Transverse colon (tissue), 4 donors: ENCODE measurements around the gene WDFY2. TPM values are rescaled to one million over a fixed set of nuclear protein-coding genes. Genes with fewer than 3 reads are reported as not detected.

ENCODE experiments used
- DNase-seq: peaks from one replicate; pipeline ENCODE4 v3.0.0-alpha.2; 2019
- H3K27ac ChIP-seq, 4 donors: fragments of 200-600 bp; sonication (generic); 2 replicates each; pipeline ENCODE4 v1.5.1; 2016 to 2018; ENCODE audit warnings: inconsistent platforms in 4 of 4
- H3K27me3 ChIP-seq: fragments of 200-600 bp; sonication (generic); 2 replicates; pipeline ENCODE4 v1.5.1; 2017; ENCODE audit warnings: inconsistent platforms
- H3K36me3 ChIP-seq, 4 donors: fragments of 200-600 bp; sonication (generic); 2 replicates each; pipeline ENCODE4 v1.5.1; 2017 to 2019; ENCODE audit warnings: inconsistent platforms in 4 of 4
- H3K4me1 ChIP-seq, 4 donors: fragments of 200-600 bp; sonication (generic); 2 replicates each; pipeline ENCODE4 v1.5.1; 2017 to 2020; ENCODE audit warnings: inconsistent platforms in 4 of 4
- H3K4me3 ChIP-seq, 4 donors: fragments of 200-600 bp; sonication (generic); 1 replicate in 1 of 4; 2 replicates in 3 of 4; pipeline versions ENCODE4 v1.5.1 to v1.6.1; 2017 to 2019; ENCODE audit warnings: inconsistent platforms in 4 of 4
- H3K9me3 ChIP-seq, 2 donors: fragments of 200-600 bp; sonication (generic); 2 replicates each; pipeline ENCODE4 v1.5.1; 2017 to 2019; ENCODE audit warnings: inconsistent platforms in 2 of 2
- CTCF ChIP-seq, 5 experiments: fragments of 200-600 bp in 3 of 5; fragments of 450-650 bp in 2 of 5; sonication (generic) in 3 of 5; IDR thresholded peaks; 1 replicate in 2 of 5; 2 replicates in 3 of 5; pipeline ENCODE4 v1.5.1; 2016 to 2017; ENCODE audit warnings: antibody characterized with exemption in 5 of 5, inconsistent platforms in 3 of 5, mild to moderate bottlenecking in 2 of 5, moderate library complexity in 1 of 5
- EP300 ChIP-seq: sonication (generic); formaldehyde crosslinking; IDR thresholded peaks from one replicate; pipeline ENCODE4 v1.6.1; 2017; ENCODE audit warnings: antibody characterized with exemption, low read depth
- POLR2A ChIP-seq: fragments of 450-650 bp; IDR thresholded peaks from one replicate; pipeline ENCODE4 v1.6.1; 2016; ENCODE audit warnings: antibody characterized with exemption, mild to moderate bottlenecking, moderate library complexity
- POLR2AphosphoS5 ChIP-seq, 3 donors: sonication (generic); formaldehyde crosslinking; IDR thresholded peaks; one replicate each; pipeline ENCODE4 v1.6.1; 2016; ENCODE audit warnings: antibody characterized with exemption in 3 of 3
- whole genome bisulfite sequencing, 2 donors: methylation state at CpG; one replicate each; pipeline ENCODE4 v1.1.5; 2018; ENCODE audit warnings: low coverage in 1 of 2; 5-methylcytosine and 5-hydroxymethylcytosine counted together
- in situ Hi-C, 4 donors: fragments of 200-750 bp; cut with MboI; loops; one replicate each; pipeline versions ENCODE4 v1.15.0 to v1.15.1; 2017; ENCODE audit warnings: low sequenced_read_pairs in 3 of 4, low pct_ligation_motif_present in 1 of 4, low pct_unique_long_range_greater_than_20kb in 1 of 4
- intact Hi-C: fragments of 100-400 bp; cut with DNase I; formaldehyde crosslinking; loops from one replicate; pipeline ENCODE4 v1.15.1; 2023; ENCODE audit warnings: low total_unique reads
- total RNA-seq, 4 donors: library from RNA; depleted of rRNA; stranded (reverse); fragments of >200 nt; gene quantifications; one replicate each; pipeline ENCODE4 v1.1.0, GENCODE V29; 2016

The WDFY2 gene
- total RNA-seq, 4 donors from 2014 or later, result 2.4 to 12.3 (median 6.7) TPM

DNA sequence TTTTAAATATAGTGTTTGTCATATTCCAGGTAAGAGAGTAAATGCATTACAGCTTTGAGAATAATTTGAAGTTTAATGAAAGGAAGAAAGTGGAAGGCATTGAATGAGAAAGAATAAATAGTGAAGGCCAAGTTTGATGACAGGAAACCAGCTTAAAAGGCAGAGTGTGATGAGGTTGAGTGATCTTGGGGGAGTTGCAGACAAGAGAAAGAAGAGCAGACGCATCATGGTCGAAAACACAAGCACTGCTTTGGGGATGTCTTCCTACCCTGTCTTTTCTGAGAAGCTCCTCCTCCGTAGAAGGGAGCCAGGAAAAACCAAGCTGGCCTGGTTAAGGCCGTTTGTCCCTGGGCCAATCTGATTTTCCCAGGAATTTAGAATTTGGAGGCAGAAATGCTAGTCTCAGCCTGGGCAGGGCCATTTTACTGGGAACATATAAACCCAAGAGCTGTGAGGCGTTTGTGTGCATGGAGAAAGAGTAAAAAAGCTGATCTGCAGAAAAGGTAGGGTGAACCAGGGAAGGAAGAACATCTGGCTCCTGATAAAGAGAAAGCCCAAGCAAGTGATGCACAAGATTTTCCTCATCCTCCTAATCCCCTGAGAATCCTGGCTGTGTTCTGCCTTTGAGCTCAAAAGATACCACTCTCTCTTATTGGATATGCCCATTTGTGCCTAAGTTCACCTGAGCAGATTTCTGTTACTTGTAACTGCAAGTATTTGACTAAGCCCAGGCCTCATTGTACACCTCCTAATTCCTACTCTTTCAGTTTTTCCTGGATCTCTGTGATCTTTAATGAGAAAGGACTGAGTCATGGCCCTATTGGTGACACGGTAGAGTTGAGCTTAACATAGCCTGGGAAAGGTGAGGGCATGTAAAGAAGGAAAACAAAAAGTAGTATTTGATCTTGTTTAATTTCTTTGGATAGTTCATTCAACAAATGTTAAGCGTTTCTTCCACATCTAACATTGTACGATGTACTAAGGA lies 80.0 kb downstream of the WDFY2 start:
- no peak overlapping the region for H3K4me3 ChIP-seq
- no peaks in the 10 kb centered on the region for H3K9me3 ChIP-seq
- intact Hi-C loops, result no loop called here
- no peak overlapping the region for H3K27ac ChIP-seq
- in situ Hi-C loops, result no loop called here
- no peaks in the 10 kb centered on the region for H3K27me3 ChIP-seq
- no peak for DNase-seq
- WGBS, 2 donors, result 82 to 85% methylated on average over 5 to 8 of the region's 8 CpGs
- no peaks in the 10 kb centered on the region for H3K36me3 ChIP-seq
- TF ChIP-seq EP300, result no peak
- TF ChIP-seq CTCF (IDR thresholded peaks at IDR 0.05), result no peak
- TF ChIP-seq POLR2A, result no peak
- no peak for TF ChIP-seq POLR2AphosphoS5 (IDR thresholded peaks at IDR 0.05)
- no peaks in the 10 kb centered on the region for H3K4me1 ChIP-seq

DNA sequence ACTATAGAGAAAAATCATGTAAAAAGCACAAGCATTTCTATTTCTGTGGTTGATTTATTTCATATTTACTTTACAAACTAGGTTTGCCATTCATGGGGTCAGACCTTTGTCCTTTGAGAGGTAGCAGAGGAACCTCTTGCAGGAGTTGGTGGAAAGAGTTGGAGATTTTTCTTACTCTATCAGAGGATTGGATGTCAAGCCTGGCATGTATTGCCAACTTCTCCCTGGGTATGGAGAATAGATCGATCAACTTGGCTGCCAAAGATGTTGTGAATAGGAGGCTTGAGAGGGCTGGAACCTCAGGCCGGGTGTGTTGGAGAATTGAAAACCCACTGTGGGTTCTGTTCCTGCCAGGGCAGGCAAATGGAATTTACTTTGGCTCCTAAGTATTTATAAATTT lies 81.2 kb downstream of the WDFY2 start:
- TF ChIP-seq CTCF (IDR thresholded peaks at IDR 0.05), result no peak
- TF ChIP-seq POLR2AphosphoS5 (IDR thresholded peaks at IDR 0.05), result no peak
- no peak for TF ChIP-seq POLR2A
- no peak for TF ChIP-seq EP300
- H3K27me3 ChIP-seq, result no peaks in the 10 kb centered on the region
- in situ Hi-C loops (no loop called here), intact Hi-C loops (no loop called here)
- H3K9me3 ChIP-seq, result no peaks in the 10 kb centered on the region
- no peak overlapping the region for H3K27ac ChIP-seq
- 88 to 91% methylated on average over 2 of the region's 2 CpGs for WGBS, 2 donors
- no peaks in the 10 kb centered on the region for H3K4me1 ChIP-seq
- DNase-seq, result no peak
- no peaks in the 10 kb centered on the region for H3K36me3 ChIP-seq
- no peak overlapping the region for H3K4me3 ChIP-seq

DNA sequence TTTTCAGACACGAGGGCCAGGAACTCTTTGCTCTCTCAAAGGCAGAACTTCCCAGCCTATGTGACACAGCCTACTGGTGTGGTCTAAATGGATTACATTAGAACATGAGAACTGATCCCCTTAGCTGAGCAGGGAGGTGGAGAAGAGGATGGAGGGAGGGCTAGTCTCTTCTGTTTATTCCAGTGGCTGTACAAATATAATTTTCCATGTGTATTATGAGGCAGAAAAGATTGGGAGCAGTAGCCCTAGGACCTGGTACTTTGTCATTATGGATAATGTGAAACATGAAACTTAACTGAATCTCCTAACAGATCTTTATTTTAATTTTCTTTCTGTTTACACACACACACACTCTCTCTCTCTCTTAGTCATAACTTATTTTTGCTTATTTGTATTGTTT lies 82.1 kb downstream of the WDFY2 start:
- DNase-seq, result no peak
- H3K4me1 ChIP-seq, result no peaks in the 10 kb centered on the region
- TF ChIP-seq CTCF (IDR thresholded peaks at IDR 0.05), result no peak
- no peak for TF ChIP-seq EP300
- TF ChIP-seq POLR2AphosphoS5 (IDR thresholded peaks at IDR 0.05), result no peak
- no peak for TF ChIP-seq POLR2A
- no peaks in the 10 kb centered on the region for H3K9me3 ChIP-seq
- H3K27me3 ChIP-seq, result no peaks in the 10 kb centered on the region
- in situ Hi-C loops (no loop called here), intact Hi-C loops (no loop called here)
- no peak overlapping the region for H3K27ac ChIP-seq
- no peak overlapping the region for H3K4me3 ChIP-seq
- H3K36me3 ChIP-seq, result no peaks in the 10 kb centered on the region
- 47% methylated on average over 1 of the region's 1 CpG; no CpG with 5 or more reads in 1 of the 2 donors for WGBS, 2 donors

- Histone ChIP-seq H3K9me3 (no peaks in the 10 kb centered on the region), H3K27ac (no peak overlapping the region), H3K27me3 (no peaks in the 10 kb centered on the region), H3K36me3 (no peaks in the 10 kb centered on the region), H3K4me1 (no peaks in the 10 kb centered on the region), H3K4me3 (no peak overlapping the region)
- intact Hi-C loops (no loop called here), in situ Hi-C loops (no loop called here)
- no peak for TF ChIP-seq EP300
- TF ChIP-seq POLR2A, result no peak
- TF ChIP-seq POLR2AphosphoS5 (IDR thresholded peaks at IDR 0.05), result no peak
- no peak for DNase-seq
- 85 to 98% methylated on average over 1 of the region's 1 CpG for WGBS, 2 donors
Measured at GRCh38 chr13:51666839-51667238, 82.6 kb downstream of the WDFY2 start.
